Measurements from ENCODE around the gene CAPN13. TPM values are rescaled to one million over a fixed set of nuclear protein-coding genes. Genes with fewer than 3 reads are reported as not detected.

Gene CAPN13
- polyA plus RNA-seq, 3 donors from 2014 or later: not detected

DNA sequence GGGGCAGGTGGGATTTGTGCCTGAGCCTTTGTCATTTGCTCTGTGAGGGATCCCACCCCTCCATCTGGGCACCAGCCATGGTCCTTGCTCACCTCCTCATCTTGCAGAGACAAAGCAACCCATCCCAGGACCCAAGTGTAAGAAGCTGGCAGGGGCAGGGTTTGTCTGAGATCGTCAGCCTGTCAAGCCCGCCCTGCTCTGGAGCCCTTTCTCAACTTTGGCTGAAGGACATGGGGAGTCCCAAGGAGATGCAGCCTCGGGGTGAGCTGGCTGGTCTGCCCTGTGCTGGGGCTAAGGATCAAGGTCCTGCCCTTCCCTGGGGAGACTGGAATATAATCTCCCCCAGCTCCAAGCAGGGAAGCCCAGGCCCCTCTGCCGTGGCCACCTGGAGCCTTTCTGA, 86.0 kb downstream of the CAPN13 start:
- Mint-ChIP-seq H3K27ac (no peak overlapping the region), H3K9me3 (no peaks in the 10 kb centered on the region), H3K4me1 (no peaks in the 10 kb centered on the region), H3K4me3 (no peak overlapping the region), H3K36me3 (no peaks in the 10 kb centered on the region), H3K27me3 (ENCODE audit: low read depth in 3 of 3) (peaks cover 5 to 18% (median 12%) of the 10 kb centered on the region in 3 donors)
- no peak for DNase-seq

- Mint-ChIP-seq H3K9me3 (no peaks in the 10 kb centered on the region), H3K4me3 (no peak overlapping the region), H3K27ac (no peak overlapping the region), H3K4me1 (peaks cover 2 to 11% of the 10 kb centered on the region in 2 donors), H3K36me3 (no peaks in the 10 kb centered on the region), H3K27me3 (ENCODE audit: low read depth in 3 of 3) (peaks cover 7 to 16% (median 10%) of the 10 kb centered on the region in 3 donors)
- no peak for DNase-seq
Measured at GRCh38 chr2:30717081-30717650, 90.1 kb downstream of the CAPN13 start.

- Mint-ChIP-seq H3K4me1 (peaks cover 2 to 11% of the 10 kb centered on the region in 2 donors), H3K27ac (no peak overlapping the region)
Measured at GRCh38 chr2:30716123-30716900, 90.9 kb downstream of the CAPN13 start.

GRCh38 chr2:30714811-30715709, 92.2 kb downstream of the CAPN13 start:
- H3K27ac Mint-ChIP-seq: peak overlapping the region in 4 of 6 donors; percentile 1 to 25 (median 17)

More at GRCh38 chr2:30716123-30716900, 90.9 kb downstream of the CAPN13 start:
- no peak for DNase-seq
- Mint-ChIP-seq H3K4me3 (no peak overlapping the region), H3K27me3 (ENCODE audit: low read depth in 3 of 3) (peaks cover 7 to 16% (median 10%) of the 10 kb centered on the region in 3 donors), H3K36me3 (no peaks in the 10 kb centered on the region), H3K9me3 (no peaks in the 10 kb centered on the region)

DNA sequence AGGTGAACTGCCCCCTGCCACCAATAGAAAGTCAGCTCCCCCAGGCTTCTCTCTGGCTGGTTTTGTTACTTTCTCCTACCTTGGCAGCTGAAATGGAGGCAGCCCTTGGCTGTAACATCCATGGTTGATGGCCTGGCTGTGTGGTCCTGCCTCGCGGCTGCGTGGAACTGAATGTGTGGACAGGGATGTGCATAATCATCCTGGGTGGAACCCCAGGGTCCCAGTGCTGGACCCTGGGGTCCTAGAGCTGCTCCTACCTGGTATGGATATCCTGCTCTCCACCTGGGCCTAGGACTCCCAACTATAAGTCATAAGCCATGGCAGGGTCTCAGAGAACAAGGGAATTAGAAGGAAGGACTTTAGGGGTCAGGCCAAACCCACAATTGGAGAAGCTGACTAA, 93.5 kb downstream of the CAPN13 start:
- Mint-ChIP-seq H3K4me1 (peaks cover 2 to 11% of the 10 kb centered on the region in 2 donors), H3K36me3 (no peaks in the 10 kb centered on the region), H3K9me3 (no peaks in the 10 kb centered on the region), H3K27ac (peak overlapping the region in 3 of 6 donors; percentile 46 to 51 (median 49)), H3K4me3 (no peak overlapping the region), H3K27me3 (ENCODE audit: low read depth in 3 of 3) (peaks cover 2 to 12% (median 9%) of the 10 kb centered on the region in 3 donors)
- no peak for DNase-seq

More at GRCh38 chr2:30714811-30715709, 92.2 kb downstream of the CAPN13 start:
- Mint-ChIP-seq H3K36me3 (no peaks in the 10 kb centered on the region), H3K9me3 (no peaks in the 10 kb centered on the region), H3K4me3 (no peak overlapping the region), H3K4me1 (peaks cover 2 to 11% of the 10 kb centered on the region in 2 donors), H3K27me3 (ENCODE audit: low read depth in 3 of 3) (peaks cover 7 to 15% (median 9%) of the 10 kb centered on the region in 3 donors)
- DNase-seq: peak in 1 of 3 donors; percentile 17

DNA sequence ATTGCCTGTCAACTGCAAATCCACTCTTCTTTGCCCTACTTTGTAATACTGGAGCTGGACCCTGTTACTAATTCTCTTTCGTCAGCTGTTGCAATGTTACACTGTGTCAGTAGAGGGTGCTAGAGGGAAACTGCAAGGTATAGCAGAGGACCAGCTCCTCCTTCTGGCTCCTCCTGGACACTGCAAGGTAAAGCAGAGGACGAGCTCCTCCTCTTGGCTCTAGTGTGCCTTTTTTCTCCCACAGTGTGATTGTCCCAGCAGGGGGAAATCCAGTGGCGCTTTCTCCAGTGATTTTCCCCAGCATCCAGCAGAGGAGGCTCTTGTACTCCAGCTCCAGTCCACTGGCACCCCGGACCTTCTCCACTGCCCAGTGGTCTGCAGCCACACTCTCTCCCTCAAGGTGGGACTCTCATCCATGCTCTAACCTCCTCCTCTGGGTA, 95.6 kb downstream of the CAPN13 start:
- H3K4me1 Mint-ChIP-seq: peaks cover 2 to 11% of the 10 kb centered on the region in 2 donors
- H3K27me3 Mint-ChIP-seq (ENCODE audit: low read depth in 3 of 3): peaks cover 0 to 13% (median 10%) of the 10 kb centered on the region in 3 donors
- DNase-seq: peak; percentile 81 to 86 (median 84)
- H3K27ac Mint-ChIP-seq: peak overlapping the region in 1 of 6 donors; percentile 41
- H3K9me3 Mint-ChIP-seq: no peaks in the 10 kb centered on the region
- no peaks in the 10 kb centered on the region for H3K36me3 Mint-ChIP-seq
- no peak overlapping the region for H3K4me3 Mint-ChIP-seq

- peaks cover 0 to 13% (median 10%) of the 10 kb centered on the region in 3 donors for H3K27me3 Mint-ChIP-seq (ENCODE audit: low read depth in 3 of 3)
- peaks cover 2 to 11% of the 10 kb centered on the region in 2 donors for H3K4me1 Mint-ChIP-seq
- H3K4me3 Mint-ChIP-seq: no peak overlapping the region
- H3K36me3 Mint-ChIP-seq: no peaks in the 10 kb centered on the region
- no peak overlapping the region for H3K27ac Mint-ChIP-seq
- no peaks in the 10 kb centered on the region for H3K9me3 Mint-ChIP-seq
- DNase-seq: no peak
Measured at GRCh38 chr2:30710461-30710860, 96.8 kb downstream of the CAPN13 start.

- Mint-ChIP-seq H3K4me3 (no peak overlapping the region), H3K4me1 (peaks cover 2 to 7% of the 10 kb centered on the region in 2 donors), H3K36me3 (no peaks in the 10 kb centered on the region)
Measured at GRCh38 chr2:30710016-30710415, 97.2 kb downstream of the CAPN13 start.

GRCh38 chr2:30709516-30709915, 97.7 kb downstream of the CAPN13 start:
- no peak overlapping the region for H3K4me3 Mint-ChIP-seq
- peaks cover 0 to 10% (median 10%) of the 10 kb centered on the region in 3 donors for H3K27me3 Mint-ChIP-seq (ENCODE audit: low read depth in 3 of 3)
- H3K27ac Mint-ChIP-seq: no peak overlapping the region
- H3K36me3 Mint-ChIP-seq: no peaks in the 10 kb centered on the region
- no peak for DNase-seq
- H3K4me1 Mint-ChIP-seq: peaks cover 2% of the 10 kb centered on the region in 2 donors
- no peaks in the 10 kb centered on the region for H3K9me3 Mint-ChIP-seq

More at GRCh38 chr2:30710016-30710415, 97.2 kb downstream of the CAPN13 start:
- DNase-seq: no peak
- Mint-ChIP-seq H3K27me3 (ENCODE audit: low read depth in 3 of 3) (peaks cover 0 to 13% (median 10%) of the 10 kb centered on the region in 3 donors), H3K9me3 (no peaks in the 10 kb centered on the region), H3K27ac (no peak overlapping the region)

GRCh38 chr2:30708491-30709290, 98.6 kb downstream of the CAPN13 start:
- Mint-ChIP-seq H3K36me3 (no peaks in the 10 kb centered on the region), H3K4me3 (no peak overlapping the region), H3K27ac (no peak overlapping the region), H3K27me3 (ENCODE audit: low read depth in 3 of 3) (peaks cover 0 to 3% (median 2%) of the 10 kb centered on the region in 3 donors), H3K4me1 (no peaks in the 10 kb centered on the region), H3K9me3 (no peaks in the 10 kb centered on the region)
- DNase-seq: no peak

- no peak for DNase-seq
- H3K4me3 Mint-ChIP-seq: no peak overlapping the region
- no peak overlapping the region for H3K27ac Mint-ChIP-seq
- H3K36me3 Mint-ChIP-seq: peaks cover 0 to 1% (median 0%) of the 10 kb centered on the region in 3 donors
- peaks cover 0 to 10% (median 5%) of the 10 kb centered on the region in 6 donors for H3K9me3 Mint-ChIP-seq
- peaks cover 0 to 4% (median 3%) of the 10 kb centered on the region in 3 donors for H3K27me3 Mint-ChIP-seq (ENCODE audit: low read depth in 3 of 3)
- no peaks in the 10 kb centered on the region for H3K4me1 Mint-ChIP-seq
Measured at GRCh38 chr2:30707304-30707903, 99.8 kb downstream of the CAPN13 start.

DNA sequence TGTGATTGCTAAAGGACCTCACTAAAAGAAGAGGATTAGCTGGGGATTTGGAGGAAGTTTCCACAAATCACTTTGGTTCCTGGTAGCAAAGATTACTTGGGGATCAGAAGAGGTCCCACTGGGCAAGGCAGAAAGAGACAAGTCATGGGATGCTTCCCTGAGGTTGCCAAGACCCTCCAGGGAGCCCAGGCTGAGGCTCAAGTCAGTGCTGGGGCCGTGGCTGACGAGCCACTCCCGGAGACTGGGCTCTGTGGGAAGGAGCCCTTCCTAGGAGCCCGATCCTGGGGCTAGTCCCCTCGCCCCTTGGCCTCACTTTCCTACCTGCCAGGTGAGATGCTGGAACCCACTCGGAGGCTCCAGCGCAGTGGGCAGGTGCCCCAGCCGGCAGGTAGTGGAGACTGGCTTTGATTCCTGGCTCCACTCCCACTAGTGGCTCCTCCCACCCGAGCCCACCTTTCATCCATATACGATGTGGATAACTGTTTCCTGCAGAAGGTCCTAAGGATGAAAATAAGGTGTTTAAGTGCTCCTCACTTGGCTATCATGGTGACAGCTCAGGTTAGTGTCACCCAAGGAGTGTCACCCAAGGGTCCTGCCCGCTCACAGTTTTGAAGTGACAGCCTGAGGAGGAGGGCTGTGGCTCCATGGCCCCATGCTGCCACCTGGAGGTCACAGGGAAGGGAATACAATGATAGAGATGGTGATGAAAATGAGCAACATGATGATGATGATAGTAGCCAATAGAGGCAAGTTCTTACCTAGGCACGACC, 100.5 kb downstream of the CAPN13 start:
- Mint-ChIP-seq H3K4me1 (no peaks in the 10 kb centered on the region), H3K9me3 (peaks cover 7 to 17% (median 11%) of the 10 kb centered on the region in 6 donors), H3K27me3 (ENCODE audit: low read depth in 3 of 3) (peaks cover 0 to 5% (median 4%) of the 10 kb centered on the region in 3 donors), H3K27ac (no peak overlapping the region), H3K36me3 (peaks cover 0 to 6% (median 6%) of the 10 kb centered on the region in 3 donors), H3K4me3 (no peak overlapping the region)
- peak; percentile 47 to 61 (median 58) for DNase-seq
